HepG2 (cell line): Measurements from ENCODE around the gene HAGHL. TPM values are rescaled to one million over a fixed set of nuclear protein-coding genes. Genes with fewer than 3 reads are reported as not detected.

Experiments used
- ATAC-seq: fragments of 200-7000 bp; cut with Tn5 transposase; 3 replicates; pipeline ENCODE4 v1.9.1; 2020; ENCODE audit warnings: mild to moderate bottlenecking, moderate library complexity
- BruUV-seq: library from RNA; stranded (reverse); fragments of 400-500 nt; replicated peaks from 2 replicates; lab custom pipeline; 2021; lab: Mats Ljungman, UMichigan
- CTCF ChIA-PET: fragments of 300-600 bp; formaldehyde crosslinking; extraction: SDS; loops from one replicate; lab custom pipeline; 2021; ENCODE audit warnings: low total read pairs, inconsistent platforms, low intra/inter-chr PET ratio; lab: Yijun Ruan, JAX
- POLR2A ChIA-PET: fragments of 350-600 bp; sonication (Branson Sonifier 250); formaldehyde crosslinking; loops from one replicate; lab custom pipeline; 2020; ENCODE audit warnings: antibody characterized with exemption, inconsistent platforms; lab: Yijun Ruan, JAX
- DNase-seq: peaks from one replicate; pipeline ENCODE4 v3.0.0-alpha.2; 2015; ENCODE audit warnings: low spot score
- FAIRE-seq: peaks from 3 replicates; lab custom pipeline; 2011; peaks lifted over from hg19 to GRCh38; lab: Jason Lieb, UNC
- H2AFZ ChIP-seq: one replicate; pipeline ENCODE4 v1.6.1; 2011; ENCODE audit warnings: low read length, inconsistent platforms
- H3K27ac ChIP-seq: fragments of 300-600 bp; 3 replicates; pipeline ENCODE4 v1.8.0; 2011; ENCODE audit warnings: mixed run types, mild to moderate bottlenecking, mixed read lengths, low read length, inconsistent platforms; ENCODE audit not compliant: insufficient read depth; ENCODE audit errors: extremely low read length
- H3K27me3 ChIP-seq, 2 experiments: fragments of 200-600 bp in 1 of 2; 2 replicates in 1 of 2; 3 replicates in 1 of 2; pipeline versions ENCODE4 v1.6.0 to v1.8.0; 2011; ENCODE audit warnings: low read length in 2 of 2, mild to moderate bottlenecking in 2 of 2, moderate library complexity in 2 of 2, inconsistent platforms in 1 of 2; ENCODE audit not compliant: insufficient read depth in 2 of 2, control insufficient read depth in 1 of 2
- H3K36me3 ChIP-seq, 2 experiments: fragments of 200-600 bp in 1 of 2; replicated peaks in 1 of 2; 2 replicates in 1 of 2; 3 replicates in 1 of 2; pipeline versions ENCODE4 v1.5.1 to v1.8.0; 2011; ENCODE audit warnings: low read length in 2 of 2, inconsistent platforms in 1 of 2; ENCODE audit not compliant: insufficient read depth in 2 of 2, control insufficient read depth in 1 of 2
- H3K4me1 ChIP-seq: 2 replicates; pipeline ENCODE4 v1.5.1; 2012; ENCODE audit warnings: low read length, inconsistent platforms; ENCODE audit not compliant: insufficient read depth
- H3K4me2 ChIP-seq: 2 replicates; pipeline ENCODE4 v1.6.0; 2011; ENCODE audit warnings: low read depth, low read length, inconsistent platforms
- H3K4me3 ChIP-seq, 3 experiments: fragments of 200-600 bp in 1 of 3; sonication (generic), shearing (Covaris generic) in 1 of 3; replicated peaks in 1 of 3; 2 replicates each; pipeline ENCODE4 v1.5.1; 2011 to 2016; ENCODE audit warnings: low read length in 3 of 3, inconsistent platforms in 2 of 3, low read depth in 2 of 3, mild to moderate bottlenecking in 2 of 3, control low read depth in 1 of 3, mixed read lengths in 1 of 3; ENCODE audit not compliant: insufficient read depth in 1 of 3
- H3K79me2 ChIP-seq: one replicate; pipeline ENCODE4 v1.6.1; 2011; ENCODE audit warnings: low read length, inconsistent platforms; ENCODE audit not compliant: insufficient read depth
- H3K9ac ChIP-seq: 2 replicates; pipeline ENCODE4 v1.6.0; 2011; ENCODE audit warnings: mild to moderate bottlenecking, low read depth, low read length, inconsistent platforms; ENCODE audit not compliant: insufficient read depth
- H3K9me3 ChIP-seq: 2 replicates; pipeline ENCODE4 v1.5.1; 2012; ENCODE audit warnings: mild to moderate bottlenecking, low read length
- H4K20me1 ChIP-seq: 2 replicates; pipeline ENCODE4 v1.6.0; 2011; ENCODE audit warnings: inconsistent platforms, mild to moderate bottlenecking, low read length, moderate library complexity; ENCODE audit not compliant: insufficient read depth
- CBX1 ChIP-seq: IDR thresholded peaks from one replicate; pipeline ENCODE4 v1.6.1; 2016; ENCODE audit warnings: antibody characterized with exemption, low read depth
- CCDC6 ChIP-seq: sonication (generic); formaldehyde crosslinking; IDR thresholded peaks from 2 replicates; pipeline ENCODE4 v1.8.1; 2022; ENCODE audit warnings: mild to moderate bottlenecking, missing genetic modification reagents, moderate library complexity
- CHD2 ChIP-seq: IDR thresholded peaks from 2 replicates; pipeline ENCODE4 v1.6.1; 2011; ENCODE audit warnings: low read depth, low read length, improper control_type of control experiment
- NAIF1 ChIP-seq: sonication (generic); formaldehyde crosslinking; IDR thresholded peaks from 2 replicates; pipeline ENCODE4 v1.5.0; 2020; ENCODE audit warnings: mild to moderate bottlenecking, missing genetic modification reagents, borderline replicate concordance
- PRDM10 ChIP-seq: sonication (generic); formaldehyde crosslinking; IDR thresholded peaks from 2 replicates; pipeline ENCODE4 v1.4.0; 2020; ENCODE audit warnings: low read depth, missing genetic modification reagents
- REL ChIP-seq: sonication (generic); formaldehyde crosslinking; conservative IDR thresholded peaks from 2 replicates; pipeline ENCODE4 v1.8.0; 2022; ENCODE audit warnings: mild to moderate bottlenecking, missing genetic modification reagents, moderate library complexity
- RNF219 ChIP-seq: sonication (generic); formaldehyde crosslinking; IDR thresholded peaks from 2 replicates; pipeline ENCODE4 v1.5.0; 2020; ENCODE audit warnings: mild to moderate bottlenecking, missing genetic modification reagents
- TEF ChIP-seq: sonication (generic); formaldehyde crosslinking; IDR thresholded peaks from 2 replicates; pipeline ENCODE4 v1.5.0; 2020; ENCODE audit warnings: missing genetic modification reagents
- ZBTB21 ChIP-seq: sonication (generic); formaldehyde crosslinking; IDR thresholded peaks from 2 replicates; pipeline ENCODE4 v1.4.0; 2020; ENCODE audit warnings: missing genetic modification reagents
- ZNF121 ChIP-seq: sonication (generic); formaldehyde crosslinking; IDR thresholded peaks from 2 replicates; pipeline ENCODE4 v1.5.0; 2020; ENCODE audit warnings: mild to moderate bottlenecking, missing genetic modification reagents
- ZNF350 ChIP-seq: sonication (generic); formaldehyde crosslinking; IDR thresholded peaks from 2 replicates; pipeline ENCODE4 v1.4.0; 2020; ENCODE audit warnings: mild to moderate bottlenecking, low read depth, missing genetic modification reagents, borderline replicate concordance
- ZNF546 ChIP-seq: sonication (generic); formaldehyde crosslinking; conservative IDR thresholded peaks from 2 replicates; pipeline ENCODE4 v1.8.1; 2023; ENCODE audit warnings: mild to moderate bottlenecking, missing genetic modification reagents
- ZNF792 ChIP-seq: IDR thresholded peaks from 2 replicates; pipeline ENCODE4 v1.6.1; 2016
- ZNF800 ChIP-seq: sonication (generic); formaldehyde crosslinking; IDR thresholded peaks from 2 replicates; pipeline ENCODE4 v1.4.0; 2020; ENCODE audit warnings: missing genetic modification reagents
- WGBS: methylation state at CpG from one replicate; pipeline ENCODE4 v1.1.6; 2017; ENCODE audit warnings: low lambda C conversion rate; 5-methylcytosine and 5-hydroxymethylcytosine counted together
- in situ Hi-C: cut with HindIII; loops from 2 replicates; pipeline ENCODE4 v1.10.0; 2017; ENCODE audit warnings: low pct_unique_long_range_greater_than_20kb; ENCODE audit not compliant: extremely low pct_ligation_motif_present
- intact Hi-C: fragments of 100-400 bp; cut with micrococcal nuclease; formaldehyde crosslinking; loops from one replicate; pipeline ENCODE4 v1.10.0; 2022; ENCODE audit not compliant: unreplicated experiment
- polyA plus RNA-seq, 8 experiments: library from polyadenylated mRNA; depleted of rRNA in 3 of 8; stranded (reverse) in 7 of 8; unstranded in 1 of 8; fragments of >200 nt; fragmentation: Illumina TruSeq in 4 of 8; extraction: Trizol in 4 of 8; gene quantifications; 2 replicates each; pipeline versions ENCODE4 v1.2.1 to v1.2.3, GENCODE V29; 2011 to 2016; ENCODE audit warnings: low read depth in 4 of 8, missing spikeins in 1 of 8, mixed read lengths in 1 of 8; ENCODE audit not compliant: insufficient read depth in 1 of 8
- total RNA-seq, 5 experiments: library from RNA; depleted of rRNA; stranded (reverse); fragments of >200 nt; fragmentation: Illumina TruSeq; extraction: Trizol; gene quantifications; 2 replicates each; pipeline ENCODE4 v1.2.3, GENCODE V29; 2016; ENCODE audit warnings: low read depth in 1 of 5

HAGHL gene
- total and polyA plus RNA-seq, 2 of the 13 experiments (the other 11 are each of a cell fraction or from before 2014, with no cell fraction given) = 3.4 to 8.4 TPM

GRCh38 chr16:765488-765865 is 38.6 kb downstream of the HAGHL start (continued):
- TF ChIP-seq PRDM10 (CRISPR knock-in tag) = no peak
- no peak for TF ChIP-seq REL
- TF ChIP-seq CHD2 = no peak
- no peak for TF ChIP-seq ZNF121 (CRISPR knock-in tag)

- Histone ChIP-seq H3K79me2 (no peaks in the 10 kb centered on the region), H4K20me1 (no peaks in the 10 kb centered on the region), H3K4me2 (no peak overlapping the region), H3K27me3 (peaks cover 0 to 2% of the 10 kb centered on the region in 2 experiments; a peak in 2 of 5 replicates), H3K9ac (no peak overlapping the region), H3K4me3 (no peak overlapping the region), H3K9me3 (no peaks in the 10 kb centered on the region), H2AFZ (no peak overlapping the region), H3K4me1 (peaks cover 14% of the 10 kb centered on the region), H3K27ac (no peak overlapping the region), H3K36me3 (no peaks in the 10 kb centered on the region)
- CTCF ChIA-PET = no interaction called here
- no TSS peak for BruUV-seq
- in situ Hi-C loops (no loop called here), intact Hi-C loops (no loop called here)
- DNase-seq (no peak), FAIRE-seq (no peak), ATAC-seq (no peak)
- 58% methylated on average over 18 of the region's 29 CpGs for WGBS
- POLR2A ChIA-PET = no interaction called here
- TF ChIP-seq ZBTB21 (CRISPR knock-in tag) (no peak), NAIF1 (CRISPR knock-in tag) (no peak), CBX1 (no peak), CCDC6 (no peak), ZNF792 (CRISPR knock-in tag) (no peak), ZNF800 (no peak), ZNF350 (CRISPR knock-in tag) (no peak), RNF219 (no peak), TEF (CRISPR knock-in tag) (no peak), ZNF546 (CRISPR knock-in tag) (no peak)
Observed at GRCh38 chr16:766008-766819, 39.3 kb downstream of the HAGHL start.
